Suprapubic skin (tissue), 4 donors: ENCODE measurements around the gene MACO1.

Experiments used
- EP300 ChIP-seq: sonication (generic); formaldehyde crosslinking; IDR thresholded peaks from one replicate; pipeline ENCODE4 v1.6.1; 2017; ENCODE audit warnings: antibody characterized with exemption
- POLR2A ChIP-seq, 2 donors: fragments of 450-650 bp; IDR thresholded peaks; one replicate each; pipeline ENCODE4 v1.6.1; 2017; ENCODE audit warnings: antibody characterized with exemption in 2 of 2, mild to moderate bottlenecking in 2 of 2, moderate library complexity in 2 of 2
- POLR2AphosphoS5 ChIP-seq, 3 donors: sonication (generic); formaldehyde crosslinking; IDR thresholded peaks; one replicate each; pipeline ENCODE4 v1.6.1; 2017; ENCODE audit warnings: antibody characterized with exemption in 3 of 3
- TF ChIP-seq, protein P1 (sequence below), 2 donors: fragments of 200-600 bp in 1 of 2; fragments of 450-650 bp in 1 of 2; sonication (generic) in 1 of 2; IDR thresholded peaks; one replicate each; pipeline ENCODE4 v1.5.1; 2016 to 2019; ENCODE audit warnings: antibody characterized with exemption in 2 of 2, mild to moderate bottlenecking in 1 of 2, moderate library complexity in 1 of 2

DNA sequence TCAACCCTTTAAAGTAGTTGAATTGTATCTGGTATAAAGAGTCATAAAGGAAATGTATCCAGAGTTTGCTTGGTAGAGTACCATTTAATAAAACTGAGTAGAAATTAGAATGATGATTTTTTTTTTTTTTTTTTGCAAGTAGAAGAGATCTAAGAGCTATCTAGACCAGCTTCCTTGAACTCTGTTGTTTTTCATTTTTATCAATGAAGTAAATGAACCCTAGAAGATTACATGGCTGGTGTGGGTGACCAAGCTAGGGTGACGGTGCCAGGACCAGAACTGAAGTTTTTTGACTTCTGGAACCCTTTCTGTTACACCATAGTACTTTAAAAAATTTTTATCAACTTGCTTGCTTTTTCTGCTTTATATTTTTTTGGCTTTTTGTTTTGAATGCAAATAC is 36.9 kb downstream of the MACO1 start:
- TF ChIP-seq, protein P1, sequence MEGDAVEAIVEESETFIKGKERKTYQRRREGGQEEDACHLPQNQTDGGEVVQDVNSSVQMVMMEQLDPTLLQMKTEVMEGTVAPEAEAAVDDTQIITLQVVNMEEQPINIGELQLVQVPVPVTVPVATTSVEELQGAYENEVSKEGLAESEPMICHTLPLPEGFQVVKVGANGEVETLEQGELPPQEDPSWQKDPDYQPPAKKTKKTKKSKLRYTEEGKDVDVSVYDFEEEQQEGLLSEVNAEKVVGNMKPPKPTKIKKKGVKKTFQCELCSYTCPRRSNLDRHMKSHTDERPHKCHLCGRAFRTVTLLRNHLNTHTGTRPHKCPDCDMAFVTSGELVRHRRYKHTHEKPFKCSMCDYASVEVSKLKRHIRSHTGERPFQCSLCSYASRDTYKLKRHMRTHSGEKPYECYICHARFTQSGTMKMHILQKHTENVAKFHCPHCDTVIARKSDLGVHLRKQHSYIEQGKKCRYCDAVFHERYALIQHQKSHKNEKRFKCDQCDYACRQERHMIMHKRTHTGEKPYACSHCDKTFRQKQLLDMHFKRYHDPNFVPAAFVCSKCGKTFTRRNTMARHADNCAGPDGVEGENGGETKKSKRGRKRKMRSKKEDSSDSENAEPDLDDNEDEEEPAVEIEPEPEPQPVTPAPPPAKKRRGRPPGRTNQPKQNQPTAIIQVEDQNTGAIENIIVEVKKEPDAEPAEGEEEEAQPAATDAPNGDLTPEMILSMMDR (IDR thresholded peaks at IDR 0.05) = no peak
- no peak for TF ChIP-seq POLR2A (IDR thresholded peaks at IDR 0.05)
- no peak for TF ChIP-seq EP300
- no peak for TF ChIP-seq POLR2AphosphoS5 (IDR thresholded peaks at IDR 0.05)
